ENCODE results near the gene STK24.

The STK24 gene

DNA sequence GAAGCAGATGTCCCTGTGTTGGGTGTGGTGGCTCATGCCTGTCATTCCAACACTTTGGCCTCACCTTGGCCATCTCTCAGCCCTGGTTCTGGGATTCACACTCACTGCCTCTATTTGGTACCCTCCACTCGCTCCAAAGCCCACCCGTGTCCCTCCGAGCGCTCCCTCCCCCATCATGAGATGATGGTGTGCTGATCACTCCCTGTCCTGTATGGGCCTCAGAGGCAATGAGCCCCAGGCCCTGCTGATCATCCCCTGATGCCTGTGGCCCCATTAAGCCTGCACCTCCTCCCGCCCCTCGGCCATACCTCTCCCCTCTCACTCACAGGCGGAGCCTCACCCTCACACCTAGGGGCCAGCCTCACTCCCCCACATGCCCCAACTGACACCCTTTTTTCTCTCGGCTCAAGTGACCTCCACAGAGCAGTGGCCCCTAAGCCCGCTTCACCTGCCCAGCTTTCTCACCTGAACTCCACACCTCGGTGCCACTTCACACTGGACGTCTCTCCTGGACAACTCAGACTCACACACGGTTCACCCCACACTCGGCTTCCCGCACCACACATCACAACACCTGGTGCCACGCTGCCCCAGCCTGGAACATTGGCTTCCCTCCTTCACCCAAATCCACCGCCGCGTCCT is 114.5 kb downstream of the STK24 start:
- H3K9me3 ChIP-seq = no peaks in the 10 kb centered on the region
- no peak for DNase-seq
- peaks cover 1% of the 10 kb centered on the region; the same call in 1 of the 2 replicates for H3K4me1 ChIP-seq
- H3K27me3 ChIP-seq = no peaks in the 10 kb centered on the region
- peaks cover 67% of the 10 kb centered on the region for H3K36me3 ChIP-seq
- H3K4me3 ChIP-seq (ENCODE audit: low read depth, low read length) = no peak overlapping the region
- no peak for TF ChIP-seq CTCF (IDR thresholded peaks at IDR 0.05; ENCODE audit: low read depth, low read length)

DNA sequence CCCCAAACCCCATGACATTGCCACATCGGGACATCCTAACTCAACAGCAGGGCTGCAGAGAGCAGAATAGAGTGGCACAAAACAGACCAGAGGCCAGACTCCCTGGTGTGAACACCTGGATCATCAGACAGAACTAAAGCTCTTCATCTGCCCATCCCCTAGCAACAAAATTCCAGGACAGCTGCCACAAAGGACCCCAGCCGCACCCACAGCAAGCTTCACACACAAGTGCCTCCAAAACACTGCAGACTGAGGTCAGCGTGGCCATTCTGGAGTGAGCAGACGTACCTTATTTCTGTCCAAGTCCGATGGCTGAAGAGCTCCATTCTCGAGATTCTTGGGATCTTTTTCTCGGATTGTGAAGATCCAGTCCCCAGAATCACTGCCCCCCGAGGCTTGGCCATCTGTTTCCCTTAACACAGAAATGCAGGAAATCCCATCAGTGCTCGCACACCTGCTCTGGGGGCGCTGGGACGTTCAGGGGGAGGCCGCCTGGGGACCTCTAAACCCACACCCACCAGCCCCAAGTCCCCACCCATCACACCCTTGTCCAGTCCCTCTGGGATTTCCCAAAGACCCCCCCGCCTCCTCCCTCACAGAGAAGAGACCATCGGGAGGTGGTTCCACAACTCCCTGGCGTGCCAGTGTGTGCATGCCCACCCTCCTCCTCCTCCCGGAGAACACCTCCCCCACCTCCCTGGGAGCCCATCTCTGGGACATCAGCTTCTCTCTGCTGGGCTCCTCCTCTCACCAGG is 115.2 kb downstream of the STK24 start:
- DNase-seq = no peak
- TF ChIP-seq CTCF (IDR thresholded peaks at IDR 0.05; ENCODE audit: low read depth, low read length) = no peak
- no peaks in the 10 kb centered on the region for H3K27me3 ChIP-seq
- H3K9me3 ChIP-seq = no peaks in the 10 kb centered on the region
- H3K4me3 ChIP-seq (ENCODE audit: low read depth, low read length) = no peak overlapping the region
- peaks cover 70% of the 10 kb centered on the region for H3K36me3 ChIP-seq
- no peaks in the 10 kb centered on the region for H3K4me1 ChIP-seq

DNA sequence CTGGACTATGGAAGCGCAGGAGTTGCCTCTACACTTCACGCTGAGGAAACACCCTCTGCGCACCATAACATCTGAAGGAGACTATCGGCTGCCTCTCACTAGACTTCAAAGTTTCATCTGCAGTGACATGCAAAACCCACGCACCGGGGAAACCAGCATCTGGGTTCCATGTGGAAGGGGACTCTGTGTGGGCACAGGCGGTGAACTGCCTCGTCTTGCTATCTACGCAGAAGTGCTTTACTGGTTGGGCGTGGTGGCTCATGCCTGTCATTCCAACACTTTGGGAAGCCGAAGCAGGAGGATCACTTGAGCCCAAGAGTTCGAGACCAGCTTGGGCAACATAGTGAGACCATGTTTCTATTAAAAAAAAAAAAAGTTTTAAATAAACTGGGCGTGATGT is 116.4 kb downstream of the STK24 start:
- no peak overlapping the region for H3K4me3 ChIP-seq (ENCODE audit: low read depth, low read length)
- no peaks in the 10 kb centered on the region for H3K27me3 ChIP-seq
- no peak for TF ChIP-seq CTCF (IDR thresholded peaks at IDR 0.05; ENCODE audit: low read depth, low read length)
- no peak for DNase-seq
- no peaks in the 10 kb centered on the region for H3K4me1 ChIP-seq
- H3K9me3 ChIP-seq = no peaks in the 10 kb centered on the region
- peaks cover 73% of the 10 kb centered on the region for H3K36me3 ChIP-seq

DNA sequence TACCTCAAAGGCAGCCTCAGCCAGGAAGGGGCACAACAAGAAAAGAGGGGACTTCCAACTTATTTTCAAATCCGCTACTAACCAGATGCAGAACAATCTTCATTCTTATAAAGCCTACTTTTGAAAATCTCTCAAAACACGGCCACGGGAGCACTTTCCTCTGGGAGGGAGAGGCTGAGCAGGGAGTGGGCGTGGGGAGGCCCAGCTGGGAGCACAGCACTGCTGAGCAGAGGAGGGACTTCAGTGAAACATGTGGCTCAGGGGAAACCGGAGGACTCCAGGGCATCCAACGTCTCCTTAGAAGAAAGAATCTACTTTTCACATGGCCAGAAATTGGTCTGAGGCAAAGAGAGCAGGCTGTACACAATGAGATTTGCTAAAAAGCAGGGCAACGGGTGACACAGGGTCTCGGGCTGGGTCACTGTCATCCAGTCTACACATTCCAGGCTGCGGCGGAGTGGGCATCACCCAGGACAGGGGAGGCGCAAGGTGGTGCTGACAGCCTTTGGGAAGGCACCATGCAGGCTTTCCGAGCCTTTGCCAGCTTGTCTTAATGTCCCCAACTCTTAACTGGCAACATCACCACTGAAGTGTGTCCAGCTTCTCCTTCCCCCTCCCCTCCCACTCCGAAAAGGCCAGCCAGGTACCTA is 117.1 kb downstream of the STK24 start:
- Histone ChIP-seq H3K36me3 (peaks cover 68% of the 10 kb centered on the region), H3K9me3 (no peaks in the 10 kb centered on the region), H3K27me3 (no peaks in the 10 kb centered on the region), H3K4me3 (ENCODE audit: low read depth, low read length) (no peak overlapping the region), H3K4me1 (no peaks in the 10 kb centered on the region)
- DNase-seq = no peak
- no peak for TF ChIP-seq CTCF (IDR thresholded peaks at IDR 0.05; ENCODE audit: low read depth, low read length)

DNA sequence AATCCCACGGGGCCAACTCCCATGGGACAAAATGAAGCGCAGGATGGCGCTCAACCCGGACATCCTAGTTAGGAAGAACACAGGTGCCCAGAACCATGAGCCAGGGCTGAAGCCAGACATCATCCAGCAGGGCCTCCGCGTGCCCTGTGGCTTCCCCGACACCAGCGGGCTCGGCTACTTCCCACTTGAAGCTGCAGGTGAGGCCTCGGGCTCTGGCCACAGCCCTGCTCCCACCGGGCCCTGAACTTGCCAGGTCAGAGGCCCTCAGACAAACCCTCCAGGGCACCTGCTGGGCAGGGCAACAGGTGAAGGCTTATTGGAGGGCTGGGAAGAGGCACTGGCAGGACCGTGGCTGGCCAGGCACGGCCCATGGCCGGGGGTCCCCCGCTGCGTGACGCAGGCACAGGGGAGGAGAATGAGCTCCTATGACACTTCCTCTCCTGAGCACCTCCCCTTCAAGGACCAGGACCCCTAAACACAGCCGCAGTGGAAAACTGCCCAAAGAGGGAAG is 117.7 kb downstream of the STK24 start:
- no peaks in the 10 kb centered on the region for H3K27me3 ChIP-seq
- H3K4me3 ChIP-seq (ENCODE audit: low read depth, low read length) = no peak overlapping the region
- peaks cover 4% of the 10 kb centered on the region for H3K4me1 ChIP-seq
- DNase-seq = no peak
- peaks cover 70% of the 10 kb centered on the region for H3K36me3 ChIP-seq
- no peaks in the 10 kb centered on the region for H3K9me3 ChIP-seq
- TF ChIP-seq CTCF (IDR thresholded peaks at IDR 0.05; ENCODE audit: low read depth, low read length) = no peak

Measured in BE2C (cell line).